Hepatocyte (in vitro differentiated cells): ENCODE results near the gene IQGAP2. TPM values are rescaled to one million over a fixed set of nuclear protein-coding genes. Genes with fewer than 3 reads are reported as not detected.

Experiments used
- DNase-seq: peaks from one replicate; pipeline ENCODE4 v3.0.0-alpha.2; 2016; ENCODE audit warnings: low spot score
- H2AFZ ChIP-seq: fragments of 200-600 bp; sonication (generic); 2 replicates; pipeline ENCODE4 v1.6.0; 2016; ENCODE audit warnings: antibody characterized with exemption, mild to moderate bottlenecking
- H3K27ac ChIP-seq: fragments of 200-600 bp; sonication (generic); 2 replicates; pipeline ENCODE4 v1.5.1; 2016; ENCODE audit warnings: mild to moderate bottlenecking
- H3K27me3 ChIP-seq: fragments of 200-600 bp; sonication (generic); 2 replicates; pipeline ENCODE4 v1.6.1; 2016
- H3K36me3 ChIP-seq: fragments of 200-600 bp; sonication (generic); replicated peaks from 2 replicates; pipeline ENCODE4 v1.5.1; 2016; ENCODE audit warnings: low read depth; ENCODE audit not compliant: insufficient read depth
- H3K4me1 ChIP-seq: fragments of 200-600 bp; sonication (generic); 2 replicates; pipeline ENCODE4 v1.5.1; 2016; ENCODE audit warnings: mild to moderate bottlenecking, moderate library complexity; ENCODE audit not compliant: insufficient read depth
- H3K4me2 ChIP-seq: fragments of 200-600 bp; sonication (generic); 2 replicates; pipeline ENCODE4 v1.6.0; 2016
- H3K4me3 ChIP-seq: fragments of 200-600 bp; sonication (generic); 2 replicates; pipeline ENCODE4 v1.5.1; 2016; ENCODE audit warnings: mild to moderate bottlenecking
- H3K79me2 ChIP-seq: fragments of 200-600 bp; sonication (generic); 2 replicates; pipeline ENCODE4 v1.6.0; 2017; ENCODE audit warnings: mild to moderate bottlenecking
- H3K9me2 ChIP-seq: fragments of 200-600 bp; sonication (generic); replicated peaks from 2 replicates; pipeline ENCODE4 v1.6.0; 2017; ENCODE audit warnings: mild to moderate bottlenecking; ENCODE audit not compliant: insufficient read depth
- H3K9me3 ChIP-seq: fragments of 200-600 bp; sonication (generic); 2 replicates; pipeline ENCODE4 v1.5.1; 2016; ENCODE audit warnings: low read depth, mild to moderate bottlenecking
- H4K20me1 ChIP-seq: fragments of 200-600 bp; sonication (generic); 2 replicates; pipeline ENCODE4 v1.6.0; 2016; ENCODE audit warnings: mild to moderate bottlenecking; ENCODE audit not compliant: insufficient read depth, poor library complexity, severe bottlenecking
- CTCF ChIP-seq: fragments of 200-600 bp; sonication (generic); IDR thresholded peaks from 2 replicates; pipeline ENCODE4 v1.5.1; 2016; ENCODE audit warnings: antibody characterized with exemption, mild to moderate bottlenecking; ENCODE audit not compliant: poor library complexity
- EZH2 ChIP-seq: fragments of 200-600 bp; sonication (generic); IDR thresholded peaks from 2 replicates; pipeline ENCODE4 v1.6.1; 2016; ENCODE audit warnings: antibody characterized with exemption, mild to moderate bottlenecking, borderline replicate concordance
- EZH2phosphoT487 ChIP-seq: fragments of 200-600 bp; sonication (generic); IDR thresholded peaks from one replicate; pipeline ENCODE4 v1.6.1; 2018; ENCODE audit warnings: antibody characterized with exemption, mild to moderate bottlenecking, low read depth, moderate library complexity; ENCODE audit not compliant: unreplicated experiment, severe bottlenecking
- WGBS: methylation state at CpG from one replicate; pipeline ENCODE4 v1.1.6; 2016; ENCODE audit warnings: low lambda C conversion rate; ENCODE audit errors: missing lambda C conversion rate; 5-methylcytosine and 5-hydroxymethylcytosine counted together
- polyA plus RNA-seq: library from polyadenylated mRNA; unstranded; fragments of >200 nt; fragmentation: Nextera tagmentation; extraction: Ambion mirVana; gene quantifications from 2 replicates; pipeline ENCODE4 v1.2.1, GENCODE V29; 2016
- total RNA-seq: library from RNA; depleted of rRNA; stranded (reverse); fragments of >200 nt; gene quantifications from 2 replicates; pipeline ENCODE4 v1.2.3, GENCODE V29; 2014

Gene IQGAP2
- total and polyA plus RNA-seq, 2 experiments from 2014 or later, result 37.2 to 78.9 TPM

GRCh38 chr5:76385540-76385939 lies 17.5 kb upstream of the IQGAP2 start:
- H3K4me2 ChIP-seq, result no peak overlapping the region
- no peaks in the 10 kb centered on the region for H3K9me3 ChIP-seq
- no peaks in the 10 kb centered on the region for H3K79me2 ChIP-seq
- H2AFZ ChIP-seq, result no peak overlapping the region
- WGBS, result 85% methylated on average over 5 of the region's 5 CpGs
- no peak overlapping the region for H3K27ac ChIP-seq
- H3K27me3 ChIP-seq, result no peaks in the 10 kb centered on the region
- no peaks in the 10 kb centered on the region for H3K9me2 ChIP-seq
- peaks cover 18% of the 10 kb centered on the region for H3K4me1 ChIP-seq
- no peak for DNase-seq
- TF ChIP-seq EZH2, result no peak
- no peak for TF ChIP-seq CTCF
- TF ChIP-seq EZH2phosphoT487, result no peak
- no peaks in the 10 kb centered on the region for H3K36me3 ChIP-seq
- H3K4me3 ChIP-seq, result no peak overlapping the region
- H4K20me1 ChIP-seq, result no peaks in the 10 kb centered on the region

- H2AFZ ChIP-seq, result no peak overlapping the region
- no peak overlapping the region for H3K27ac ChIP-seq
- H4K20me1 ChIP-seq, result no peaks in the 10 kb centered on the region
- TF ChIP-seq CTCF (no peak), EZH2phosphoT487 (no peak), EZH2 (no peak)
- H3K27me3 ChIP-seq, result no peaks in the 10 kb centered on the region
- peaks cover 14% of the 10 kb centered on the region for H3K4me1 ChIP-seq
- no peaks in the 10 kb centered on the region for H3K9me3 ChIP-seq
- 81% methylated on average over 5 of the region's 5 CpGs for WGBS
- H3K79me2 ChIP-seq, result no peaks in the 10 kb centered on the region
- no peak overlapping the region for H3K4me2 ChIP-seq
- H3K4me3 ChIP-seq, result no peak overlapping the region
- DNase-seq, result no peak
- H3K9me2 ChIP-seq, result no peaks in the 10 kb centered on the region
- H3K36me3 ChIP-seq, result no peaks in the 10 kb centered on the region
Observed at GRCh38 chr5:76386360-76386759, 16.7 kb upstream of the IQGAP2 start.

GRCh38 chr5:76388236-76388635 lies 14.8 kb upstream of the IQGAP2 start:
- H3K4me1 ChIP-seq, result peaks cover 14% of the 10 kb centered on the region
- no peak overlapping the region for H3K4me3 ChIP-seq
- 74% methylated on average over 1 of the region's 1 CpG for WGBS
- no peaks in the 10 kb centered on the region for H3K36me3 ChIP-seq
- no peak overlapping the region for H3K4me2 ChIP-seq
- DNase-seq, result no peak
- H2AFZ ChIP-seq, result no peak overlapping the region
- H4K20me1 ChIP-seq, result no peaks in the 10 kb centered on the region
- no peaks in the 10 kb centered on the region for H3K9me3 ChIP-seq
- H3K27me3 ChIP-seq, result no peaks in the 10 kb centered on the region
- TF ChIP-seq EZH2phosphoT487, result no peak
- TF ChIP-seq CTCF, result no peak
- no peak for TF ChIP-seq EZH2
- no peaks in the 10 kb centered on the region for H3K9me2 ChIP-seq
- no peak overlapping the region for H3K27ac ChIP-seq
- H3K79me2 ChIP-seq, result no peaks in the 10 kb centered on the region
